Thyroid gland (tissue), 4 donors: Measurements from ENCODE around the gene SLC38A3.

ENCODE experiments used
- CTCF ChIP-seq, 6 experiments: fragments of 200-600 bp in 3 of 6; fragments of 450-650 bp in 3 of 6; sonication (generic) in 3 of 6; IDR thresholded peaks; one replicate each; pipeline ENCODE4 v1.5.1; 2016 to 2019; ENCODE audit warnings: antibody characterized with exemption in 6 of 6, mild to moderate bottlenecking in 2 of 6, inconsistent platforms in 1 of 6, moderate library complexity in 1 of 6
- POLR2A ChIP-seq, 2 donors: fragments of 450-650 bp; IDR thresholded peaks; one replicate each; pipeline ENCODE4 v1.6.1; 2017; ENCODE audit warnings: antibody characterized with exemption in 2 of 2, mild to moderate bottlenecking in 2 of 2, moderate library complexity in 1 of 2

DNA sequence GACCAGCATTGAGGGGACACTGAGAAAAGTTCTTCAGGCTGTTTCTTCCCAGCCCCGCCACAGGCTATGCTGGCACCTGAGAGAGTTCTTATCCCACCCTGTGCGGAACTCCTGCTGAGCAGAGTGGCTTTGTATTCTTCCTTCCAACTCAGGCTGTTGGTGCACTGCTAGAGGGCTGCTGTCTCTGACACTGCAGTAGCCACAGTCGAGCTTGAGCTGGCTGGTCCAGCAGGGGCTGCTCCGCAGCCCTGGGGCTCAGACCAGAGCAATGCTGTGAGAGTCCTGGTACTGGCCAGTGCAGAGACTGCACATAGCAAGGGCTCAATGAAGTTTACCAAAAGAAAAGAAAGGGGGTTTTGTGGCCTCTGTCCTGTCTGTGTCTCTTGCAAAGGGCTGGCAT is 34.6 kb downstream of the SLC38A3 start:
- TF ChIP-seq CTCF (IDR thresholded peaks at IDR 0.05), result no peak
- TF ChIP-seq POLR2A (IDR thresholded peaks at IDR 0.05), result no peak
